MM.1S (cell line): ENCODE data around the gene PYCARD.
"Not testable (repeated sequence)": the region's sequence is repeated elsewhere in the genome, so short reads cannot be mapped to it uniquely, and the experiment has no call there.

Experiments
- DNase-seq: peaks from one replicate; pipeline ENCODE4 v3.0.0-alpha.2; 2015
- H2AFZ ChIP-seq: fragments of 300-600 bp; sonication (generic); 2 replicates; pipeline ENCODE4 v1.6.0; 2016; ENCODE audit warnings: antibody characterized with exemption, low read length
- H3F3A ChIP-seq: fragments of 300-600 bp; sonication (generic); 2 replicates; pipeline ENCODE4 v1.6.1; 2016; ENCODE audit warnings: mild to moderate bottlenecking, antibody characterized with exemption, low read length, moderate library complexity, mixed read lengths; ENCODE audit not compliant: insufficient read depth
- H3K27ac ChIP-seq: fragments of 300-600 bp; sonication (generic); 2 replicates; pipeline ENCODE4 v1.5.1; 2016; ENCODE audit warnings: mild to moderate bottlenecking, low read length
- H3K27me3 ChIP-seq: fragments of 300-600 bp; sonication (generic); replicated peaks from 2 replicates; pipeline ENCODE4 v1.6.0; 2016; ENCODE audit warnings: low read length; ENCODE audit not compliant: insufficient read depth
- H3K36me3 ChIP-seq: fragments of 300-600 bp; sonication (generic); replicated peaks from 2 replicates; pipeline ENCODE4 v1.6.1; 2016; ENCODE audit warnings: mild to moderate bottlenecking, low read length, mixed read lengths; ENCODE audit not compliant: insufficient read depth
- H3K4me1 ChIP-seq: fragments of 300-600 bp; sonication (generic); 2 replicates; pipeline ENCODE4 v1.6.1; 2016; ENCODE audit warnings: low read length, mixed read lengths
- H3K4me2 ChIP-seq: fragments of 300-600 bp; sonication (generic); 2 replicates; pipeline ENCODE4 v1.6.0; 2016; ENCODE audit warnings: low read depth, low read length
- H3K4me3 ChIP-seq: fragments of 300-600 bp; sonication (generic); 2 replicates; pipeline ENCODE4 v1.5.1; 2016; ENCODE audit warnings: low read length, mixed read lengths
- H3K79me2 ChIP-seq: fragments of 300-600 bp; sonication (generic); 2 replicates; pipeline ENCODE4 v1.6.1; 2016; ENCODE audit warnings: mixed run types, low read length, mixed read lengths
- H3K9ac ChIP-seq: fragments of 300-600 bp; sonication (generic); 2 replicates; pipeline ENCODE4 v1.6.1; 2016; ENCODE audit warnings: low read length, mixed read lengths
- H3K9me2 ChIP-seq: fragments of 300-600 bp; sonication (generic); replicated peaks from 2 replicates; pipeline ENCODE4 v1.6.1; 2016; ENCODE audit warnings: mild to moderate bottlenecking, low read length, mixed read lengths; ENCODE audit not compliant: insufficient read depth
- H3K9me3 ChIP-seq: fragments of 300-600 bp; sonication (generic); replicated peaks from 2 replicates; pipeline ENCODE4 v1.6.1; 2016; ENCODE audit warnings: mild to moderate bottlenecking, low read length, mixed read lengths; ENCODE audit not compliant: insufficient read depth
- H4K20me1 ChIP-seq: fragments of 300-600 bp; sonication (generic); 2 replicates; pipeline ENCODE4 v1.6.1; 2016; ENCODE audit warnings: mild to moderate bottlenecking, low read length, moderate library complexity, mixed read lengths; ENCODE audit not compliant: insufficient read depth
- CTCF ChIP-seq: fragments of 300-600 bp; sonication (generic); IDR thresholded peaks from 2 replicates; pipeline ENCODE4 v1.5.1; 2016; ENCODE audit warnings: antibody characterized with exemption, low read length, mixed read lengths
- EZH2 ChIP-seq: fragments of 300-600 bp; sonication (generic); optimal IDR thresholded peaks from 2 replicates; pipeline ENCODE3; 2017; ENCODE audit warnings: low read depth, mild to moderate bottlenecking, antibody characterized with exemption, low read length, mixed read lengths
- EZH2phosphoT487 ChIP-seq: fragments of 300-600 bp; sonication (generic); IDR thresholded peaks from 2 replicates; pipeline ENCODE4 v1.6.1; 2018; ENCODE audit warnings: antibody characterized with exemption, low read length

Gene PYCARD

GRCh38 chr16:31248344-31248743, 45.8 kb upstream of the PYCARD start:
- Histone ChIP-seq H4K20me1 (no peaks in the 10 kb centered on the region), H3F3A (no peaks in the 10 kb centered on the region), H3K9me2 (no peaks in the 10 kb centered on the region), H3K27ac (no peak overlapping the region), H3K4me2 (no peak overlapping the region), H3K36me3 (no peaks in the 10 kb centered on the region), H3K4me3 (no peak overlapping the region), H3K4me1 (no peaks in the 10 kb centered on the region), H3K79me2 (no peaks in the 10 kb centered on the region), H2AFZ (no peak overlapping the region), H3K9me3 (no peaks in the 10 kb centered on the region), H3K27me3 (peaks cover 11% of the 10 kb centered on the region; the same call in 1 of the 2 replicates), H3K9ac (no peak overlapping the region)
- TF ChIP-seq EZH2phosphoT487 (no peak), CTCF (no peak), EZH2 (no peak)
- DNase-seq: no peak

- TF ChIP-seq EZH2phosphoT487: no peak
- TF ChIP-seq CTCF: no peak
- TF ChIP-seq EZH2: no peak
- H3K4me1 ChIP-seq: no peaks in the 10 kb centered on the region
- H3K4me2 ChIP-seq: no peak overlapping the region
- H3K9ac ChIP-seq: no peak overlapping the region
- no peaks in the 10 kb centered on the region for H3K9me2 ChIP-seq
- no peaks in the 10 kb centered on the region for H3F3A ChIP-seq
- no peaks in the 10 kb centered on the region for H3K9me3 ChIP-seq
- DNase-seq: no peak
- no peak overlapping the region for H2AFZ ChIP-seq
- peaks cover 17% of the 10 kb centered on the region; the same call in 1 of the 2 replicates for H3K27me3 ChIP-seq
- no peaks in the 10 kb centered on the region for H3K79me2 ChIP-seq
- no peaks in the 10 kb centered on the region for H4K20me1 ChIP-seq
- no peaks in the 10 kb centered on the region for H3K36me3 ChIP-seq
- no peak overlapping the region for H3K4me3 ChIP-seq
- H3K27ac ChIP-seq: no peak overlapping the region
Measured at GRCh38 chr16:31246296-31246695, 43.7 kb upstream of the PYCARD start.

GRCh38 chr16:31245598-31245997, 43.0 kb upstream of the PYCARD start:
- H3K36me3 ChIP-seq, H3K27ac ChIP-seq, H4K20me1 ChIP-seq, H3K4me2 ChIP-seq, H3K4me3 ChIP-seq, H3K9me2 ChIP-seq, H3K4me1 ChIP-seq, H3K9me3 ChIP-seq, DNase-seq, H3K79me2 ChIP-seq, H3F3A ChIP-seq, H3K9ac ChIP-seq, H2AFZ ChIP-seq: not testable (repeated sequence)
- peaks cover 17% of the 10 kb centered on the region; the same call in 1 of the 2 replicates for H3K27me3 ChIP-seq

GRCh38 chr16:31243734-31244670, 41.4 kb upstream of the PYCARD start:
- H3K27ac ChIP-seq: no peak overlapping the region
- no peak for DNase-seq
- H2AFZ ChIP-seq: no peak overlapping the region
- no peaks in the 10 kb centered on the region for H3K4me1 ChIP-seq
- H4K20me1 ChIP-seq: no peaks in the 10 kb centered on the region
- peaks cover 17% of the 10 kb centered on the region; the same call in 1 of the 2 replicates for H3K27me3 ChIP-seq
- H3F3A ChIP-seq: no peaks in the 10 kb centered on the region
- no peak overlapping the region for H3K4me3 ChIP-seq
- H3K9me3 ChIP-seq: no peaks in the 10 kb centered on the region
- H3K79me2 ChIP-seq: no peaks in the 10 kb centered on the region
- H3K9me2 ChIP-seq: no peaks in the 10 kb centered on the region
- H3K9ac ChIP-seq: no peak overlapping the region
- no peaks in the 10 kb centered on the region for H3K36me3 ChIP-seq
- H3K4me2 ChIP-seq: no peak overlapping the region
- TF ChIP-seq CTCF (no peak), EZH2 (no peak), EZH2phosphoT487 (no peak)
